Effector memory CD8-positive, alpha-beta T cell (primary cell): ENCODE measurements around the gene PTPRE.
A peak's percentile ranks its signal among the peaks of the same experiment; 100 is the strongest.

ENCODE experiments used
- ATAC-seq: fragments of 150-1000 bp; cut with Tn5 transposase; replicated peaks from 2 replicates; pipeline ENCODE4 v1.10.0; 2021; ENCODE audit warnings: mild to moderate bottlenecking, moderate library complexity
- DNase-seq, 3 experiments: peaks; one replicate each; pipeline ENCODE4 v3.0.0; 2021
- H3K27ac Mint-ChIP-seq, 2 donors: one replicate each; pipeline ENCODE4 v1.8.0; 2022; ENCODE audit warnings: mild to moderate bottlenecking in 2 of 2, mixed read lengths in 2 of 2, moderate library complexity in 2 of 2
- H3K27me3 Mint-ChIP-seq, 2 donors: one replicate each; pipeline ENCODE4 v1.8.0; 2022; ENCODE audit warnings: mixed read lengths in 2 of 2
- H3K36me3 Mint-ChIP-seq: one replicate; pipeline ENCODE4 v1.8.0; 2022; ENCODE audit warnings: mild to moderate bottlenecking, moderate library complexity, mixed read lengths; ENCODE audit not compliant: insufficient read depth
- H3K4me1 Mint-ChIP-seq, 2 donors: one replicate each; pipeline ENCODE4 v1.8.0; 2022; ENCODE audit warnings: low read depth in 2 of 2, mixed read lengths in 2 of 2
- H3K4me3 Mint-ChIP-seq, 2 donors: one replicate each; pipeline ENCODE4 v1.8.0; 2022; ENCODE audit warnings: mild to moderate bottlenecking in 2 of 2, mixed read lengths in 2 of 2, moderate library complexity in 2 of 2
- H3K9me3 Mint-ChIP-seq, 2 donors: one replicate each; pipeline ENCODE4 v1.8.0; 2022; ENCODE audit warnings: mixed read lengths in 2 of 2

PTPRE gene

DNA sequence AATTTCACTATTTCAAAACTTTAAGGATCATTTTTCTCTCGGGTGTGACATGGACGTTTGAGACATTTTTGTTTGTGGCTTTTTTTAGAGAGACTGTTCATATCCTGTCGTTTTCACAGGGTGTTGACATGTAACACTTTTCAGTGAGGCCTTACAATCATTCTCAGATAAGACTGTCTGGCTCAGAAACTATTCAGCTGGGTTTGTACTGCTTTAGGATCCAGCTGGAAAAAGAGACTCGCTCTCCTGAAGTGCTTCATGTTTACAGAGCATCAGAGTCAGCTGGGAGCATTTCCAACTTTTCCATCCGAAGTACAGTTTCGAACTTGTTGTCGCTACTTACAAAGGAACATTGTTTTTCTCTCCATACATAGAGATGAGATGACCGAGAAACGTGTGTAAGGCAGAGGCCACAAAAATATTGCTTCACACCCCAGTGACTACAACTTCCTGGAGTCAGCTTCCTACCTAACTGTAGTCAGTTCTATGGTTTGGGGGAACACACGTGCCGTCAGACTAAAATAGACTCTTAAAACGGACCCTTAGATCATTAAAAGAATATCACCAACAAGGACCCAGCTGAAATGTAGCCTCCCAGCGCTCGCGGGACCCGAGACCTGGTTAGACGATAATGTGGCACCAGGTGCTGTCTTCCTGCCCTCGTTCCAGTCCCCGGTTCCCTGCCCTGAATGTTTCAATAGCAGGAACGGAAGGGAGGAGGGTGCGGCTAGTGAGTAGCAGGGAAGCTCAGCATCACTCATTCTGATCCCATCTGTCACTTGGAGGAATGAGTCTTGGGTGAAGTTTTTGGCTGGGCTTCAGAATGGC lies 141.3 kb downstream of the PTPRE start:
- H3K36me3 Mint-ChIP-seq = peaks cover 54% of the 10 kb centered on the region
- H3K4me1 Mint-ChIP-seq = peaks cover 50 to 54% of the 10 kb centered on the region in 2 donors
- peak; percentile 38 to 61 (median 41) for DNase-seq

DNA sequence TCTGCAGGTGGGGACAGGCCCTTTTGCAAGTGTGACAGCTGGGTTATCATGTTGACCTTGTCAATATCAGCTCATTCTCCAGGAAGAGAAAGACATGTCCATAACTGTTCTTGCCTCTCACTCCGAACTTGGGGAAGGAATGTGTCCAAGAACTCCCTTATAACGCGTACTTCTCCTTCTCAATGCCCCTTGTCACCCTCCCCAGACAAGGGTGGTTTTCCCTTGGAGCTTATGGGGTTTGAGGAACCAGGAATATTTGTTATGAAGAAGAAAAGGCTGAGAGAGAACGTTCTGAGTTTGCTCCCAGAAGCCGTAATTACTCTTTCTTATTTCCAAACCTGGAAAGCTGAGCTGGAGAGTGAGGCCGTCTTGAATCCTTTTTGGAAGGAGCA lies 141.9 kb downstream of the PTPRE start:
- ATAC-seq (no peak), DNase-seq (no peak)
- H3K4me1 Mint-ChIP-seq = peaks cover 50 to 54% of the 10 kb centered on the region in 2 donors
- H3K36me3 Mint-ChIP-seq = peaks cover 59% of the 10 kb centered on the region
- peak overlapping the region; percentile 99 for H3K27ac Mint-ChIP-seq
- no peaks in the 10 kb centered on the region for H3K9me3 Mint-ChIP-seq
- no peaks in the 10 kb centered on the region for H3K27me3 Mint-ChIP-seq
- H3K4me3 Mint-ChIP-seq = peak overlapping the region; percentile 87 to 97

More for the DNA sequence above, 141.3 kb downstream of the PTPRE start:
- H3K9me3 Mint-ChIP-seq = no peaks in the 10 kb centered on the region
- peak; percentile 67 for ATAC-seq
- peak overlapping the region; percentile 87 to 97 for H3K4me3 Mint-ChIP-seq
- peak overlapping the region; percentile 99 for H3K27ac Mint-ChIP-seq
- no peaks in the 10 kb centered on the region for H3K27me3 Mint-ChIP-seq

DNA sequence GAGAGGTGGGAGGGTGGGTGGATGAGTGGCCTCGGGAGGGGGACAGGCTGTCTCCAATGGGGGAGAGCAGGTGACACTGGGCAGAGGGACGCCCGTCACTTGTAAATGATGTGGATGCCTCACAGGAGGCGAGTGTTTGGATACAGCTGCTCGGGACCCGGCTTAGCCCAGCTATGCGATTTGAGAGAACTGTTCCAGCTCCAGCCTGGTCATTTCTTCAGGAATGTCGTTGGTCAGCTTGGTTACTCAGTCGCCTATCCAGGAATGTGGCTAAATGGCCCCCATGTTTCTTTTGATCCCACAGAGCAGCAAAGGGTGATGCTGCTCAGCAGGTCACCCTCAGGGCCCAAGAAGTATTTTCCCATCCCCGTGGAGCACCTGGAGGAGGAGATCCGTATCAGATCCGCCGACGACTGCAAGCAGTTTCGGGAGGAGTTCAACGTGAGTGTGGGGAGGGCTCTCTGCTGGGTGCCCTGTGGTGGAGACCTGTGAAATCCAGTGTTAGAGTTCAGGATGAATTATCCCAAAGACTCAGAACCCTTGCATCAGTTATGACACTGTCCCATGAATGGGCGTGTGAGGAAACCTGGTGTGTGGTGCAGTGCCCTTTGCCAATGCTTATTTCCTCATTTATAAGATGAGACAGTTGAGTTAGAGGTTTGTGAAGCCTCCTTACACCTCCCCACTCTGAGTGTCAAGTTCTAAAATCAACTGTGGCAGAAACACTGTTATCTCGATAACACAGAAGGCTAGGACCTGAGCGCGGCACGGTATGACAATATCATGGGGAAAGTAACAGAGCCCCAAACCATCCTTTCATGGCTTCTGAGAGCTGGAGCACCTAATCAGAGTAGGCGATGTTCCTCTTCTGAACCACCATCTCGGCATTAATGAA lies 142.6 kb downstream of the PTPRE start:
- H3K4me3 Mint-ChIP-seq = peak overlapping the region; percentile 87 to 97
- DNase-seq (no peak), ATAC-seq (no peak)
- no peaks in the 10 kb centered on the region for H3K9me3 Mint-ChIP-seq
- no peaks in the 10 kb centered on the region for H3K27me3 Mint-ChIP-seq
- peaks cover 63% of the 10 kb centered on the region for H3K36me3 Mint-ChIP-seq
- peak overlapping the region; percentile 99 for H3K27ac Mint-ChIP-seq
- H3K4me1 Mint-ChIP-seq = peaks cover 50 to 58% of the 10 kb centered on the region in 2 donors

DNA sequence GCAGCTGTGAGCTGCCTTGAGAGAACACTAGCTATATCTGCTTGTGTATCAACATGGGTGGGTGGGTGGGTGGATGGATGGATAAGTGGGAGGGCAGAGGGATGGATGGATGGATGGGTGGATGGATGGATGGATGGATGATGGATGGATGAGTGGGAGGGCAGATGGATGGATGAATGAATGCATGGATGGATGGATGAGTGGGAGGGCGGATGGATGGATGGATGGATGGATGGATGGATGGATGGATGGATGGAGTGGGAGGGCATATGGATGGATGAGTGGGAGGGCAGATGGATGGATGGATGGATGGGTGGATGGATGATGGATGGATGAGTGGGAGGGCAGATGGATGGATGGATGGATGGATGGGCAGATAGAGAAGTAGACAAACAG lies 143.2 kb downstream of the PTPRE start:
- ATAC-seq (no peak), DNase-seq (no peak)
- peaks cover 54 to 59% of the 10 kb centered on the region in 2 donors for H3K4me1 Mint-ChIP-seq
- H3K27ac Mint-ChIP-seq = peak overlapping the region; percentile 99
- H3K27me3 Mint-ChIP-seq = no peaks in the 10 kb centered on the region
- no peaks in the 10 kb centered on the region for H3K9me3 Mint-ChIP-seq
- peaks cover 67% of the 10 kb centered on the region for H3K36me3 Mint-ChIP-seq
- peak overlapping the region; percentile 78 to 87 for H3K4me3 Mint-ChIP-seq

DNA sequence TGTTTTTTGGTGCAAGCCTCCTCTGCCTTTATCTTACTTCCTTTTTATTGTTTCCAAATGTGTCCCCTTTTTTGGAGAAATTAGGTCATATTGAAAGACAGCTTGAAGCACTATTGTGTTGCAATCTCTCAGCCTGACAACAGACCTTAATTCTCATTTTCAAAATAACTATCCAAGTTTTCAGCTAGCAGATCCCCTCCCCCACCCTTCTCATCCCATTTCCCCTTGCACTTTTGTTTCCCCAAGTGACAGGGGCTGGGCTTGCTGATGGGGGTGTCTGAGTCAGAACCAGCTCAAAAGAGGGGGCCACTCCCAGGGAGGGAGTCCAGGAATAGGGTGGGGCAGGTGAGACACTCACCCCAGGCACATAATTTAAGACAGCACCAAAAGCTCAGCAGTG lies 144.0 kb downstream of the PTPRE start:
- no peaks in the 10 kb centered on the region for H3K9me3 Mint-ChIP-seq

DNA sequence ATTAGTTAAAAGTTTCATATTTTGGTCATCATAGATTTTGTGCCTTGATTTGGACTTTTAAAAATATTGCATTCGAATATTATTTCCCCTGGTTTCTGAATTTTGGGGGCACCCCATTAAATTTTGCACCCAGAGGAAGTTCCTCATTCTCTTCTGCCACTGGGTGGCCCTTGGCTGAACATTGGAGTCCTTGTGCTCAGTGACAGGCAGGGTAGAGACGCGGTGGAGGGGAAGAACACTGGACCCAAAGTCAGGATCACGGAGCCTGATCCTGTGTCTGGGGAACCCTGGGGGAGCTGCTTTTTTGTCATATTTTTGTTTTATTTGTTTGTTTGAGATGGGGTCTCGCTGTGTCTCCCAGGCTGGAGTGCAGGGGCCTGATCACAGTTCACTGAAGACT lies 144.6 kb downstream of the PTPRE start:
- Mint-ChIP-seq H3K4me1 (peaks cover 47 to 59% of the 10 kb centered on the region in 2 donors), H3K27me3 (no peaks in the 10 kb centered on the region), H3K9me3 (no peaks in the 10 kb centered on the region), H3K4me3 (peak overlapping the region; percentile 27 to 87), H3K27ac (peak overlapping the region; percentile 99), H3K36me3 (peaks cover 75% of the 10 kb centered on the region)
- no peak for DNase-seq
- no peak for ATAC-seq

More for the DNA sequence above, 144.0 kb downstream of the PTPRE start:
- H3K36me3 Mint-ChIP-seq = peaks cover 69% of the 10 kb centered on the region
- no peak for ATAC-seq
- H3K4me3 Mint-ChIP-seq = peak overlapping the region; percentile 78 to 87
- no peak for DNase-seq
- H3K27ac Mint-ChIP-seq = peak overlapping the region; percentile 99
- no peaks in the 10 kb centered on the region for H3K27me3 Mint-ChIP-seq
- H3K4me1 Mint-ChIP-seq = peaks cover 53 to 59% of the 10 kb centered on the region in 2 donors

DNA sequence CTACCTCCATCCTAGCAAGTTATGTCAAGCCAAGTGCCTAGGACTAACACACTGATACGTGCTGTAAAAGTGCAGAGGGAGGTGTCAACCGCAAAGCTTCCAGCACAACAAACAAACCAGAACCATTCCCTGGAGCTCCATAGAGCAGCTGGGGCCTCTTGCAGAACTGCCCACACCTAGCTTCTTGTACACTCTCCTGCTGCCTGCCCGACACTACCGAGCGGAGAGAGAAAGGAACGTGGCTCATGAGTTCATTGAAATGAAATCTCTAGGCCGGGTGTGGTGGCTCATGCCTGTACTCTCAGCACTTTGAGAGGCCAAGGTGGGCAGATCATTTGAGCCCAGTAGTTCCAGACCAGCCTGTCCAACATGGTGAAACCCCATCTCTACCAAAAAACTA lies 145.8 kb downstream of the PTPRE start:
- H3K36me3 Mint-ChIP-seq = peaks cover 82% of the 10 kb centered on the region
- no peak for ATAC-seq
- H3K27me3 Mint-ChIP-seq = no peaks in the 10 kb centered on the region
- H3K9me3 Mint-ChIP-seq = no peaks in the 10 kb centered on the region
- H3K4me1 Mint-ChIP-seq = peaks cover 50 to 57% of the 10 kb centered on the region in 2 donors
- peak overlapping the region in 1 of 2 donors; percentile 87 for H3K4me3 Mint-ChIP-seq
- DNase-seq = no peak
- peak overlapping the region; percentile 99 for H3K27ac Mint-ChIP-seq

DNA sequence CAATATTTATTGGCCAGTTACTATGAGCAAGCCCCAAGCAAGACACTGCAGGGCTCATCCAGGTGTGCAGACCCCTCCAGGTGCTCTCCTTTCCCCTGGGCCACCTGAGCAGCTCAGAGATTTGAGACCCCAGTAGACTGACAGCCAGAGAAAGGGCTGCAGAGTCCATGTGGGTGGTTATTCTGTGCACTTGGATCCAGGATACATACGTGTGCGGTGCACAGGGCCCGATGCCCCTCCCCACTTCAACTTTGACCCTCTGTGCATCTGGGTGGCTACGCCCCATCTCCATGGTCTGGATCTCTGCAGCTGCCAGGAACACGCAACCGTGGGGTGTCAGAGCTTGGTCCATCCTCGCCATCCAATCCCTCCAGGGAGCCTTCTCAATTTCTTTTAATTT lies 146.5 kb downstream of the PTPRE start:
- Mint-ChIP-seq H3K27me3 (no peaks in the 10 kb centered on the region), H3K27ac (no peak overlapping the region), H3K9me3 (no peaks in the 10 kb centered on the region), H3K36me3 (peaks cover 83% of the 10 kb centered on the region), H3K4me1 (peaks cover 47 to 57% of the 10 kb centered on the region in 2 donors), H3K4me3 (no peak overlapping the region)
- DNase-seq = no peak
- no peak for ATAC-seq

DNA sequence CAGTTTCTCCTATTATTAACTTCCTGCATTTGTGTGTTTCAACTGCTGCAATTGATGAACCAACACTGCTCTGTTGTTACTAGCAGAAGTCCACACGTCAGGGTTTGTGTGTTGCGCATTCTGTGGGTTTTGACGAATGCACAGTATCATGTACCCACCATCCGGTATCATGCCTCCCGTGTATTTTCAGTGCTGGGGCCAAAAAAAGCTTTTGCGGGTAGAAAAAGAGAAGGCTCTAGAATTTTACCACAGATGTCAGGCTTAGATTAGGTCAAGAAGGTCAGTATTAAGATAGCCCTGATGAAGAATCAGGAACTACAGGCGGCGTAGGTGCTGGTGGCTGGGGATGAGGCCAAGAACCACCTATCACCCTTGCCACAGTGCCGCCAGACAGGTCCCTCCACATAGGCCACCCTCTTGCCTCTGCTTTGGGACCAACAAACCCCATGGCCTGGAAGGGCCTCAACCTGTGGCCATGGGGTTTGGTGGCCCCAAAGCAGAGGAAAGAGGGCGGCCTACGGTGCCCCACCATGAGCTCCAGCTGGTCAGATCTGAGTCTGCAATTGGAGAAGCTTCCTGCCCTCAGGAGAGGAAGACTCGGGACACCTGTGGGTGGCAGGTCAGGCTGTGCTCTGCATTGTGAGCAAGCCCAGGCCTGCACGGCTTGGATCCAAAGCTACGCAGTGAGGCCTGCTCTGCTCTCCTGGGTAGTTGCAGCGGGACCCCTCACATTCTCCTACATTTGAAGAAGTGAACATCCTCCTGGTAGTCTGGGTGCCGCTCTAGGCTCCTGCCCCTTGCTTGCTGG lies 147.5 kb downstream of the PTPRE start:
- Mint-ChIP-seq H3K36me3 (peaks cover 84% of the 10 kb centered on the region), H3K9me3 (no peaks in the 10 kb centered on the region), H3K27ac (peak overlapping the region in 1 of 2 donors; percentile 44), H3K27me3 (no peaks in the 10 kb centered on the region), H3K4me3 (peak overlapping the region in 1 of 2 donors; percentile 13), H3K4me1 (peaks cover 48 to 61% of the 10 kb centered on the region in 2 donors)
- ATAC-seq (no peak), DNase-seq (no peak)

DNA sequence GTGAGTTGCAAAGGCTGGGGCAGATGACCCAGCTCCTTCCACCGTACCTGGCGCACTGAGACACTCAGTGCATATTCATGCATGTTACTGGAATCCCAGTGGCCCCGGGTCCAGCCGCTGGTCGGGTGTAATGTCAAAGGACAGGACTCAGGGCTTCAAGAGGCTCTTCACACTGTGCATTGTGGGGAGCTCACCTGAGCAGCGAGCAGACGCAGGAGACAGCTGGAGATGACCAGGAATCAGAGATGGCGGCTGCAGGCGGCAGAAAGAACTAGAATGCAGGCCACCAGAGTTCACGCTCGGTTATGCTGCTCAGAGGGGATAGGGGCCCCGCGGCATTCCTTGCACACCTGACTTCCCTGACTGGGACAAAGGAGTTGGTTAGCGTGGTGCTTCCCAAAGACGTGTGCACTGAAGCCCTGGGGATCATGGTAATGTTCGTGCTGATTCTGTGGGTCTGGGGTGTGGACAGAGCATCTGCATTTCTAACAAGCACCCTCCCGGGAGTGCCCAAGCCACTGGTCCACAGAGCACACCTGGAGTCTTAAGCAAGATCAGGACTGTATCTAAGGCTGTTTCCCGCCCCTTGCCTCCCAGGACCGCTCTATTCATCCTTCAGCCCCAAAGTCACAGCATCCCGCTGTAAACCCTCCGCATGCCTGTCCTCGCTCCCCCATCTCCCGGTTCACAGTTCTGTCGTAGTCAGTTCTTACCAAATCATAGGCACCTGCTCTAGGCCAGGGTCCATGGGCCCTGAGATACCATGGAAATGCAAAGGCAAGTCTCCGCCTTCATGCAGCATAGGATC lies 148.4 kb downstream of the PTPRE start:
- DNase-seq (no peak), ATAC-seq (no peak)
- Mint-ChIP-seq H3K4me1 (peaks cover 54 to 63% of the 10 kb centered on the region in 2 donors), H3K36me3 (peaks cover 89% of the 10 kb centered on the region), H3K4me3 (peak overlapping the region in 1 of 2 donors; percentile 13), H3K27ac (peak overlapping the region in 1 of 2 donors; percentile 10), H3K9me3 (no peaks in the 10 kb centered on the region), H3K27me3 (no peaks in the 10 kb centered on the region)

DNA sequence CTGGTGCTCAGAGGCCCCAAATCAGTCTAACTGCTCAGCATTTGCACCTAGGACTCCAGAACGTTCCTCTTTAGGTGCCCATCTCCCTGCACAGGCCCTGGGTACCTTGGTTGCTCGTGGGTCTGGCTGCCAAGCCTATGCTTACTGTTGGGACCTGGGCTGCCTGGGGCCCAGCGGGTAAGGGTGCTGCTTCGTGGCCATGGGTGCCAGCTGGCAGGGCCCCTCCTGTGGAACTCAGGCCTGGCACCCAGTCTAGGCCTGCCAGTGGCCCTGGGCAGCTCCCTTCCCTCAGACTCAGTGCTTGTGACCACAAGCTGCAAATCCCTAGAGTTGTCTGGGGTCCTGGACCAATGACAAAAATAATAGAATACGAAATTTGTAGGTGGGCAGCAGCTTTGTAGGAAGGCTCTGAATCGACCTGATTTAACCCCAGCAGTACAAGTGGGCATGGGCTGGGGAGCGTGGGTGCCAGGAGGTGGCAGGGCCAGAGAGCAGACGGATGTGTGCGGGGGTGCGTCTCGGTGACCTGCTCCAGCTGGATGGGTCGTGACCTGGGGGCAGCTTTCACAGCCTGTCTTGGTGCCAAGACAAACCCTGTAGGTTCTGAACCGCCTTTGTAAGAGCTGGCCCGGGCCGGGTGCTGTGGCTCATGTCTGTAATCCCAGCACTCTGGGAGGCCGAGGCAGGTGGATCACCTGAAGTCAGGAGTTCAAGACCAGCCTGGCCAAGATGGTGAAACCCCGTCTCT lies 149.6 kb downstream of the PTPRE start:
- DNase-seq (no peak), ATAC-seq (no peak)
- Mint-ChIP-seq H3K4me1 (peaks cover 52 to 61% of the 10 kb centered on the region in 2 donors), H3K27ac (peak overlapping the region in 1 of 2 donors; percentile 10), H3K4me3 (peak overlapping the region in 1 of 2 donors; percentile 23), H3K36me3 (peaks cover 86% of the 10 kb centered on the region), H3K27me3 (no peaks in the 10 kb centered on the region), H3K9me3 (no peaks in the 10 kb centered on the region)
